ENCODE data around the gene USH1G. TPM values are rescaled to one million over a fixed set of nuclear protein-coding genes. Genes with fewer than 3 reads are reported as not detected.
A peak's percentile ranks its signal among the peaks of the same experiment; 100 is the strongest.

Gene USH1G
- polyA plus RNA-seq, 3 donors = not detected

DNA sequence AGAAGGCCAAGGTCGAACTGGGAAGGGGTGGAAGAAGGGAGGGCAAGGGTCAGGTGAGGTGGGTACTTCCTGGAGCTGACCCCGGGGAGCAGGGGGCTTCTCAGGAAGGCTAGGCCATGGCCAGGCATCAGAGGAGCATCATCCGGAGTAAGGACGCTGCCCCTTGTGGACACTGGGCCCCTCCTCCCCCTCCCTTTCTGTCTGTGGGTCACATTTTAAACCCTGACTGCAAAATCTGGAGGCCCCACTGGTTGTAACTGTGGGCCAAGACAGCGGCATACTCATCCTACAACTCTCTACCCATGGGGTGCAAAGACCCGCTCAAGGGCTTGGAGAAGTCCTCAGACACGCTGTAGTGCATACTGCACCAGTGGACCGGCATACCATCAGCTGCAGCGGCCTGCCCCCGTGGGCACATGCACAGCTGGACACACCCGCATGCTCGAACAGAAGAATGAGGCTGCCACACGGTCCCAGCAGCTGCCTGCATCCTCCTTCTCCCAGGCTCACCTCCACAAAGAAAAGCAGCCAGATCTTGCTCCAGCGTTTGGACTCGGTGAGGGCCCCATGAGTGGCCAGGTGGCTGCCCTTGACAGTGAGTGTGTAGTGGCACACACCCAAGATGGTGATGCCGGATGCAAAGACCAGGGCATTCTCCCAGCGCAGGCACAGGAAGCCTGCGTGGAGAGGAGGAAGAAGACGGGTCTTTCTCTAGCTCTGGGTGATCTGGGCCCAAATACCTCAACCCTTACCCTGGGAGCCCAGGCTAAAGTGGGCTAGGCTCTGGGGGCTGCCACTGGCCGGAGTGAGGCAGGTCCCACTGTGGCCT, 30.8 kb downstream of the USH1G start:
- Mint-ChIP-seq H3K4me1 (peaks cover 5% of the 10 kb centered on the region), H3K36me3 (peaks cover 0 to 3% of the 10 kb centered on the region in 2 donors), H3K27ac (no peak overlapping the region), H3K27me3 (ENCODE audit: low read depth in 3 of 3) (peaks cover 61 to 68% (median 66%) of the 10 kb centered on the region in 3 donors), H3K9me3 (peaks cover 0 to 10% (median 5%) of the 10 kb centered on the region in 7 donors), H3K4me3 (peak overlapping the region in 1 of 2 donors; percentile 63)
- peaks cover 0 to 18% of the 10 kb centered on the region in 2 donors for H3K9me3 ChIP-seq (replicated peaks in 1 of 2; ENCODE audit: control insufficient read depth in 1 of 2, insufficient read depth in 1 of 2, low read length in 2 of 2)
- intact Hi-C loops (cut with micrococcal nuclease) = no loop called here
- no peak overlapping the region for H3K4me2 ChIP-seq (replicated peaks; ENCODE audit: extremely low read depth, low read length, poor library complexity, severe bottlenecking)
- no peak for DNase-seq
- H3K27me3 ChIP-seq (ENCODE audit: control insufficient read depth in 2 of 2, insufficient read depth in 2 of 2, low read length in 2 of 2) = peaks cover 26 to 53% of the 10 kb centered on the region in 2 donors
- no peaks in the 10 kb centered on the region for H3K79me2 ChIP-seq (ENCODE audit: insufficient read depth, low read length)
- H3K9ac ChIP-seq (ENCODE audit: insufficient read depth, low read length, poor library complexity, severe bottlenecking) = no peak overlapping the region
- H3K36me3 ChIP-seq (replicated peaks in 1 of 2; ENCODE audit: control insufficient read depth in 1 of 2, insufficient read depth in 2 of 2, low read length in 2 of 2) = no peaks in the 10 kb centered on the region
- H2AFZ ChIP-seq (ENCODE audit: insufficient read depth, low read depth, low read length, poor library complexity, severe bottlenecking) = no peak overlapping the region
- no peak overlapping the region for H3K27ac ChIP-seq (ENCODE audit: low read depth in 1 of 2, low read length in 2 of 2)
- H3K4me1 ChIP-seq (ENCODE audit: control insufficient read depth in 1 of 2, insufficient read depth in 2 of 2, low read length in 2 of 2) = peaks cover 0 to 12% of the 10 kb centered on the region in 2 donors
- H4K20me1 ChIP-seq (ENCODE audit: insufficient read depth, low read length) = no peaks in the 10 kb centered on the region
- TF ChIP-seq, protein P1, sequence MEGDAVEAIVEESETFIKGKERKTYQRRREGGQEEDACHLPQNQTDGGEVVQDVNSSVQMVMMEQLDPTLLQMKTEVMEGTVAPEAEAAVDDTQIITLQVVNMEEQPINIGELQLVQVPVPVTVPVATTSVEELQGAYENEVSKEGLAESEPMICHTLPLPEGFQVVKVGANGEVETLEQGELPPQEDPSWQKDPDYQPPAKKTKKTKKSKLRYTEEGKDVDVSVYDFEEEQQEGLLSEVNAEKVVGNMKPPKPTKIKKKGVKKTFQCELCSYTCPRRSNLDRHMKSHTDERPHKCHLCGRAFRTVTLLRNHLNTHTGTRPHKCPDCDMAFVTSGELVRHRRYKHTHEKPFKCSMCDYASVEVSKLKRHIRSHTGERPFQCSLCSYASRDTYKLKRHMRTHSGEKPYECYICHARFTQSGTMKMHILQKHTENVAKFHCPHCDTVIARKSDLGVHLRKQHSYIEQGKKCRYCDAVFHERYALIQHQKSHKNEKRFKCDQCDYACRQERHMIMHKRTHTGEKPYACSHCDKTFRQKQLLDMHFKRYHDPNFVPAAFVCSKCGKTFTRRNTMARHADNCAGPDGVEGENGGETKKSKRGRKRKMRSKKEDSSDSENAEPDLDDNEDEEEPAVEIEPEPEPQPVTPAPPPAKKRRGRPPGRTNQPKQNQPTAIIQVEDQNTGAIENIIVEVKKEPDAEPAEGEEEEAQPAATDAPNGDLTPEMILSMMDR (IDR thresholded peaks at IDR 0.05) = no peak
- 69% methylated on average over 17 of the region's 20 CpGs for WGBS (ENCODE audit: insufficient coverage)
- no peak overlapping the region for H3K4me3 ChIP-seq (replicated peaks in 1 of 3; ENCODE audit: low read depth in 2 of 3, low read length in 3 of 3)

DNA sequence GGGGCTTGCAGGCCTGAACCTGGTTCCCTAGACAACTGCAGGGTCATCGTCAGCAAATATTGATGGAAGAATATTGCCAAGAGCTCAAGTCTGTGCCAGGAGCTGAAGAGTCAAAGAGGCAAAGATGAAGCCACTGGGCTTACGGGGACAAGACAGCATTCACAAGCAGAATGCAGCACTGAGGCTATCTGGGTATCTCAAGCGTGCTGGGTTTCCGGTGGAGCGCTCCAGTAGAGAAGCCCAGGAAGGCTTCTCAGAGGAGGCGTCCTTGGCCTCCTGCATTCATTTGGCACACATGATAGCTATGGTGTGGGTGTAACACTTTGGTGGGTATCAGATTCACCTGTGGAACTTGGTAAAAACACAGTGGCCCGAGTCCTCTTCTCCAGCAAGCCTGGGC, 32.5 kb downstream of the USH1G start:
- Mint-ChIP-seq H3K27me3 (ENCODE audit: low read depth in 3 of 3) (peaks cover 50 to 58% (median 57%) of the 10 kb centered on the region in 3 donors), H3K9me3 (peaks cover 0 to 10% (median 5%) of the 10 kb centered on the region in 7 donors)
- intact Hi-C loops (cut with micrococcal nuclease) = no loop called here

More for the DNA sequence above, 32.5 kb downstream of the USH1G start:
- Histone ChIP-seq H3K27ac (ENCODE audit: low read depth in 1 of 2, low read length in 2 of 2) (no peak overlapping the region), H4K20me1 (ENCODE audit: insufficient read depth, low read length) (no peaks in the 10 kb centered on the region), H3K4me3 (replicated peaks in 1 of 3; ENCODE audit: low read depth in 2 of 3, low read length in 3 of 3) (no peak overlapping the region), H3K36me3 (replicated peaks in 1 of 2; ENCODE audit: control insufficient read depth in 1 of 2, insufficient read depth in 2 of 2, low read length in 2 of 2) (no peaks in the 10 kb centered on the region), H3K9ac (ENCODE audit: insufficient read depth, low read length, poor library complexity, severe bottlenecking) (no peak overlapping the region), H3K4me1 (ENCODE audit: control insufficient read depth in 1 of 2, insufficient read depth in 2 of 2, low read length in 2 of 2) (peaks cover 0 to 12% of the 10 kb centered on the region in 2 donors), H3K4me2 (replicated peaks; ENCODE audit: extremely low read depth, low read length, poor library complexity, severe bottlenecking) (no peak overlapping the region), H2AFZ (ENCODE audit: insufficient read depth, low read depth, low read length, poor library complexity, severe bottlenecking) (no peak overlapping the region), H3K27me3 (ENCODE audit: control insufficient read depth in 2 of 2, insufficient read depth in 2 of 2, low read length in 2 of 2) (peaks cover 26 to 41% of the 10 kb centered on the region in 2 donors), H3K79me2 (ENCODE audit: insufficient read depth, low read length) (no peaks in the 10 kb centered on the region), H3K9me3 (replicated peaks in 1 of 2; ENCODE audit: control insufficient read depth in 1 of 2, insufficient read depth in 1 of 2, low read length in 2 of 2) (peaks cover 0 to 18% of the 10 kb centered on the region in 2 donors)
- no peak for DNase-seq
- TF ChIP-seq, protein P1 (IDR thresholded peaks at IDR 0.05) = no peak
- Mint-ChIP-seq H3K36me3 (peaks cover 0 to 3% of the 10 kb centered on the region in 2 donors), H3K4me1 (peaks cover 5% of the 10 kb centered on the region), H3K27ac (no peak overlapping the region), H3K4me3 (no peak overlapping the region)
- 93% methylated on average over 6 of the region's 7 CpGs for WGBS (ENCODE audit: insufficient coverage)
